ENCODE data around the gene ALDH16A1.
A peak's percentile ranks its signal among the peaks of the same experiment; 100 is the strongest.

The ALDH16A1 gene

DNA sequence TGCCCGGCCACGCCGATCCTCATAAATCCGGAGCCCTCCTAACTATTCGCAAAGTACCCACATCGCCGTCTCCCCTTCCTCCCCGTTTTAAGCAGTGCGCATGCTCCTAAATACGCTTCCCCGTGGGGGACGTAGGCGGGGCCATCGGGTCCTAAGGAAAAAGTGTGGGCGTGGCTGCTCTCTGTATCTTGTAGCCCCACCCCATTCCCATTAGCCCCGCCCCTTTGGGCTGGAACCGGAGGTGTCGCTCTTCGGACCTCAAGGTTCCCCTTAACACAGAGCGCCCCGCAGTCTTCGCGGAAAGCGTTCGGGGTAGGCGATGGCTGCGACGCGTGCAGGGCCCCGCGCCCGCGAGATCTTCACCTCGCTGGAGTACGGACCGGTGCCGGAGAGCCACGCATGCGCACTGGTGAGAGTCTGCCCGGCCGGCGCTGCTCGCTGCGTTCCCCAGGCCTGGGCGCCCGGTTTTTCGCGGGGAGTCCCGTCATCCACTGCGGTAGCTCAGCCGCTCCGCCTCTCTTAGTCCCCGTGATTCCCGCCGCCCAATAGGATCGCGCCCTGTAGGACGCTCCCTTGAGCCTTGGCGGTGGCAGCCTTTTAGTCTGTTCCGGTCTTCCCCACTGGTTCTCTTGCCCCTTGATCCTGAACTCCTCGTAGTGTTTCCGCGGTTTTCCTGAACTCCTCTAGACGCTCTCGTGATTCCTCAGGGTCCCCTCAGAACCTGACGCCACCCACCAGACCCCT, at the start of gene ALDH16A1:
ALDH16A1 (plus strand) TSS at position 213 of the 744 bp plus-strand sequence; CDS start at position 320, 107 bp downstream.
- peak; percentile 99 for DNase-seq (ENCODE audit: low read depth, low spot score)

DNA sequence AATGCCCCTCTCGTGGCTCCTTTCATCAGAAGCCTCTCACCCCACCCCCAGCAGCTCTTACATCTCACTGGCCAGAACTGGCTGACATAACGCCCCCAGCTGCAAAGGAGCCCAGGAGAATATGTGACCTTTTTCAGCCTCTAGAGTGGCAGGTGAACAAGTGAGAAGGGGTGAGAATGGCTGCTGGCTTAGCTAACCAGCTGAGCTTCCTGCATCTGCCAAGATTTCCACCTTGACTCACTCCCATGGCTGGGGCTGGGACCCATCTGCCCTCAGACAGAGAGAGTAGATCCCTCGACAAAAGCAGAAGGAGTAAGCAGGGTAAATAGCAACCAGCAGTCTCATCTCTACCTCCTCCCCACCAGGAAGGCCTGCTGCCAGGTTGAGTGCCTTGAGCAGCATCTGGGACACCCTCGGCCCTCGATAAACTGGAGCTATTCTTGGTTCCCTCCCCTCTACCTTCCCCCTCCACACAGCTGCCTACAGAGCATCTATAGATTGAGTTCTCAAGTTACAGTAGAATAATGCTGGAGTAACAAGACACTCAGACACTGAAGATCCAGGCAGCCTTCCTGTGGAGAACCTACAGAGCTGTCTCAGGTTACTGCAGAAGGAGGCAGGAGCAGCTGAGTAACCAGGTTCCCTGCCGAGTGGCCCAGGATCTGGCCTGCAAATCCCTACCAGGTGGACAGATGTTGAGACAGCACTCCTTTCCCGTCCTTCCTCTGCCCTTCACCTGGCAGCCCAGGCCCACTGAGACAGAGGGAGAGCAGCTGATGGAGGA, 49.4 kb upstream of the ALDH16A1 start:
- no peak for DNase-seq (ENCODE audit: low read depth, low spot score)

DNA sequence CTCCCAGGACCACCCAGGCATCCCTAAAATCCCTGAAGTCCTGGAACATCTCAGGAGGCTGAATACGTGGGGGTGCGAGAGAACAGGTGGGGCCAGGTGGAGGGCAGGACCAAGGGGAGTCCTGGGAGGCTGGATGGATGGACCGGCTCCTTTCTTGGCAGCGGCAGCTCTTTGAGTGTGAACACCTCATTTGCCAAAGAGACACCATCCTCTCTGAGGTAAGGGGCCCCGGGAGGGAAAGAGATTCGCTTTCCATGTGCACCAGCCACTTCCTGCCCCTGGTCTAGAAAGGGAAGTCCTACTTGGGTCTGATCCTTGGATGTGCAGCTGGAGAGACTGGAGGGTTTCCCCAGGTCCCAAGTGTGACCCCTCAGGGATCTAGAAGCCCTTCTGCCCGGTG, 45.9 kb upstream of the ALDH16A1 start:
- DNase-seq (ENCODE audit: low read depth, low spot score) = no peak

DNA sequence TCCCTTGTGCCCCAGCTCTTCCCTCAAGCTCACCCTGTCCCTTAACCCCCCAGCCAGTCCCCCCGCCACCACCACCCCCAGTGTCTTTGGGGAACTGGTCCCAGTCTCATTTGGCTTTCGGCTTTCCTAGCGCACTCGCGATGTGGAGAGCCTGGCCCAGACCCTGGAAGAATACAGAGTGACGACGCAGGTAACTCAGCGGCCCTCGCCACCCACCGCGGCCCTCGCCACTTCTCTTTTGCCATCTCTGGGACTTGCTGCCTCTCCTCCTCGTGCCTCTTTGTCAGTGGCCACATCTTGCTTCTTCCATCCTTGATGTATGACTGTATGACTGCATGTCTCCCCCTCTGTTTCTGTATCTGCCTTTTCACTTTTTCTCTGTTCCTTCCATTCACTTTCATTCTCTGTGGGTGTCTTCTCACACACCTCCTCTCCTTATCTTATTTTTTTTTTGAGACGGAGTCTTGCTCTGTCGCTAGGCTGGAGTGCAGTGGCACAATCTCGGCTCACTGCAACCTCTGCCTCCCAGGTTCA, 45.5 kb upstream of the ALDH16A1 start:
- no peak for DNase-seq (ENCODE audit: low read depth, low spot score)

DNA sequence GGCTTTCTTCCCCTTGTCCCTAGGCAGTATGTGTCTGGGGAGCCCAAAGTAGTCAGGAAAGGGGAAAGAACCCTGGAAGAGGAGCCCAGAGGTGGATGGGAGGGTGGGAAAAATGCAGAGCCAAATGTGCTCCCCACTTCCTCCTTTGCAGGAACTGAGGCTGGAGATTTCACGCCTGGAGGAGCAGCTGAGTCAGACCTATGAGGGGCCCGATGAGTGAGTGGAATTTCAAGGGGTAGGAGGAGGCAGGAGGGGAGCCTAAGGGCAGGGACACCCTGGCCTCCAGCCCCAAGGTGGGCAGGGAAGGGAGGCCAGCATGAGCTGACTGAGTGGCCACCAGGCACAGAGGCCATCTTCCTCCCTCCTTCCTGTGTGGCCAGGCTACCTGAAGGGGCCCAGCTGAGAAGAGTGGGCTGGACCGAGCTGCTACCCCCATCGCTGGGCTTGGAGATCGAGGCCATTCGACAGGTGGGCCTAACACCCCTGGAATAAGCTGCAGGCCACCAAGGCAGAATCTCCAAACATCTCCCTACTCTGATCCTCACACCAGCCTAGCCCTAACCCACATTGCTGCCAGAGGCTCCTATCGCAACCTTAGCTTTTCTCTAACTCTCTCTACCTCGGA, 44.1 kb upstream of the ALDH16A1 start:
- no peak for DNase-seq (ENCODE audit: low read depth, low spot score)

DNA sequence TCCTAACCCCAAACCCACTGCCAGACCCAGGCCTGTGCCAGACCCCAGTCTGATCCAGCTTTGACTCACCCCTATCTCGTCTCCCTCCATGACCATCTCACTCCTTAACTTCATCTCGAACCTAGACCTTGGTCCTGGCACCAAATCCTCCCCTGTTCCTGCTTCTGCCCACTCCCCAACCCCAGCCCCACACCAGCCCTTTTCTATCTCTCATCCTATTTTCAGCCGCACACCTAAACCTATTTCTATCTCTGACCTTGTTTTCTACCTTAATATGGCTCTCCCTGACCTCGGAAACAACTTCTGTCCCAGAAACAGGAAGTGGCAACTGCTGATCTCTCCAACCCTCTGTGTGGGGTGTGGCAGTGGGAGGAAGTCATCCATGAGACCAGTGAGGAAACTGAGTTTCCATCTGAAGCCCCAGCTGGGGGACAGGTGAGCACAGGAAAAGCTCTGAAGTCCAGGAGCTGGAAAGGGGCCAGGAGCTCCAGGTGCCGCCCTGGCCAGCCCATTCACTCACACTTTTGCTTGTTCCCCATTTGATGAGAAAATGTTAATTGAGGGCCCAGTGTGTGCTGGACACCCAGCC, 43.5 kb upstream of the ALDH16A1 start:
- DNase-seq (ENCODE audit: low read depth, low spot score) = no peak

DNA sequence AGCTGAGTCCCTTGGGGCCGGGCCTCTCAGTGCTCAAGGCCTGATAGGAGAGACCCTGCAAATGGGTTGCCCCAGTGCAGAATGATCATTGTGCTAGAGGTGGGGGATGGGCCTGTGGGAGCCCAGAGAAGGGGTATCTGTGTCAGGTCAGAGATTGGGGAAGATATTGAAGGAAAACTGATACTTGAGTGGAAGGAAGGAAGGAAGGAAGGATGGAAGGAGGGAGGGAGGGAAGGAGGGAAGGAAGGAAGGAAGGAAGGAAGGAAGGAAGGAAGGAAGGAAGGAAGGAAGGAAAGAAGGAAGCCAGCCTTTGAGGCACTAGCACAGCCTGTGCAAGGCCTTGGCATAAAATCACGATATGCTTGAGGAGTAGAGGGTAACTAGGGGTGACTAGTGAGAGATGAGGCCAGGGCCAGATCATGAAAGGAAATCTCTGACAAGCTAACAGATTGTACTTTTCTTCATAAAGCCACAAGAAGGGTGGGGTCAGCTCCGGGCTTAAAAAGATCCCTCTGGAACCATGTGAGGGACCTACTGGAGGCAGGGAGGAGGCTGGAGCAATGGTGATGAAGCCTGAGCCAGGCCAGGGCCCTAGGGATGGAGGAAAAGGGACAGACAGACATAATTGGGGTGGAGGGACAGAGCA, 41.2 kb upstream of the ALDH16A1 start:
- no peak for DNase-seq (ENCODE audit: low read depth, low spot score)

DNA sequence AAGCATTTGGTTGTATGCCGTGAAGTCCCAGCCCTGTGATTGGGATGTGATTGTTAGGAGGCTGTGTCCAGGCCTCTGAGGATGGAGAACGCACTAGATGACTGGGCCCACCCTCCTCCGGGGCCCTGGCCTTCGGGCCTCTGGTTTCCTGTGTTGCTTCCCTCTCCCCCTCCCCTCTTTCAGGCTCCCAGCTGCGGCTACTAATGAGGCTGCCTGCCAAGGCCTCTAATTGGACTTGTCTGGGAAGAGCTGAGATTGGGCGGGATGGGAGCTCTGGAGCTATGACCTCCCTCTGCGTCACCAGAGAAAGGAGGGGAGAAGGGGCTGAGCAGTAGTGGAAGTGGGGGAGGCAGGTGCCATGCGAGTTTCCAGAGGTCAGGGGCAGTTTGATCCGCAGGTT, 39.7 kb upstream of the ALDH16A1 start:
- peak; percentile 40 for DNase-seq (ENCODE audit: low read depth, low spot score)

DNA sequence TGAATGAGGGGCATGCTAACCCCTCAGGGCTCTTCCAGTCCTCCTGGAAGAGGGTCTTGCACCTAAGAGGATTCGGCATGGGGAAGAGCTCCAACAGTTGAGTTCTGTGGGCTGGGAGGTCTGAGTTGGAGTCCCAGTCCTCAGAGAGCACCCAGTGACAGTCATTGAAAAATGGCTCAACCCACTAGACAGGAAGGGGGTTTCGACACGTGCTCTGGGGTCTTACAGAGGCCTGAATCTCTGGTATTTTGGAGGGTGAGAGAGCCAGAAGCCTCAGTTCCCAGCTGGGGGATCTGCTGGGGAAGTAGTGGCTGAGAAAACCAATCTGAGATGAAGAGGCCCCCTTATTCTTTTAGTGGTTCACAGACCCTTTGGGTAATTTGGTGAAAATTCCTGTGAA, 38.8 kb upstream of the ALDH16A1 start:
- DNase-seq (ENCODE audit: low read depth, low spot score) = no peak

DNA sequence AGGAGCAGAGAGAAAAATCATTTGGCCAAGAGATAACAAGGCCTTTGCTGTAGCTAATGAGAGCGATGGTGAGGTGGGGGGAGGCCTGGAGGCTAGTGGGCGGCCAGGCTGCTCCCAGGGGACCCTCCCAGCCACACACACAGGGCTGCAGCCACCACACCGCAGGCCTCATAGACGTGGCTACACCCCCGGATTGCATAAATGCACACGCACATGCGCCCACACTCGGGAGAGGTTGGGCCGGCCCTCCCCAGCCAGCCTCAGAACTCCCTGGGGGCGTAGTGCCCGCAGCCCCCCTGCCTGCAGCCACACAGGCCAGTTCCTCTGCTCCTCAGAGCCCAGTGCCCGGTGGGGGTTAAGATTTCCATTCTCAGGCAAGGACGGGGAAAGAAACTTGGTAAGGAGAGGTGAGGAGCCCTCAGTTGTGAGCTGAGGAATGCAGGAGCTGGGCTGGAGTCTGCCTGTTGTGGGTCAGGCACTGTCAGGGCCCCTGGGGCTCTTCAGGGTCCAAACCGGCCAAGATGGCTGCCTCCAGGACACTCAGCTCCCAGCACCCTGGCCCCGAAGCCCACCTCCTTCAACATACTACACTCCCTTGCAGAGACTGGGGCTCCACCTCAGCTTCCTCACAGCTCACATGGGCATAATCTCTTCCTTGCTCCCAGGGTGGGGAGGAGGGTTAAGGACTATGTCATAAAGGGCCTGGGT, 37.8 kb upstream of the ALDH16A1 start:
- DNase-seq (ENCODE audit: low read depth, low spot score) = no peak

DNA sequence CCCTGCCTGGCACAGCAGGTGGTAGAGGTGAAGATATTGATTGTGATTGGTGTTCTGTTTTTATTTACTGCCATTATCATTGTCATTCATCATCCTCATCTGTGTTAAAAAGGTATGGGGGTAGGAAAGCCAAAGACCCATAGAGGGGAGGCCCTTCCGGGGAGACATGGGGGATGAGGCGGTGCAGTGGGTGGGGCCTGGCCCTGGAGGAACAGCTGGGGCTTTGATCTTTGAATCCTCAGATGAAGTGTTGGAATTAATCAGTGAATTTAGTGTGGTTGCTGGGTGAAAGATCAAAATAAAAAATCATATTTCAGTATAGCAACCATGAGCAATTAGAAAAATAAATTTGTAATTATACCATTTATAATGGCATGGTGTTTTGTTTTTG, 37.2 kb upstream of the ALDH16A1 start:
- no peak for DNase-seq (ENCODE audit: low read depth, low spot score)

DNA sequence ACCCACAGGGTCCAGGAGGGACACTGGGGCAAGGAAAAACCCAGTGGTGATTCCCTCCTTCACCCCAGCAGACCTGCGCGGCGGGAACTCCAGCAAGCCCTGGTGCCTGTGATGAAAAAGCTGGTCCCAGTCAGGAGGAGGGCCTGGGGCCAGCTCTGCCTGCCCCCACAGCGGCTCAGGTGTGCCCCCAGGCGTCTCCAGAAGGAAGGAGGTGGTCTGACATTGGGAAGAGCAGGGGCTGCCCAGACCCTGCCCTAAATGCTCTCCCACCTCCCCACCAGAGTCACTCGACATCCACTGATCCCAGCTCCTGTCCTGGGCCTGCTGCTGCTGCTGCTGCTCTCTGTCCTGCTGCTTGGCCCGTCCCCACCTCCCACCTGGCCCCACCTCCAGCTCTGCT, 35.9 kb upstream of the ALDH16A1 start:
- DNase-seq (ENCODE audit: low read depth, low spot score) = no peak

DNA sequence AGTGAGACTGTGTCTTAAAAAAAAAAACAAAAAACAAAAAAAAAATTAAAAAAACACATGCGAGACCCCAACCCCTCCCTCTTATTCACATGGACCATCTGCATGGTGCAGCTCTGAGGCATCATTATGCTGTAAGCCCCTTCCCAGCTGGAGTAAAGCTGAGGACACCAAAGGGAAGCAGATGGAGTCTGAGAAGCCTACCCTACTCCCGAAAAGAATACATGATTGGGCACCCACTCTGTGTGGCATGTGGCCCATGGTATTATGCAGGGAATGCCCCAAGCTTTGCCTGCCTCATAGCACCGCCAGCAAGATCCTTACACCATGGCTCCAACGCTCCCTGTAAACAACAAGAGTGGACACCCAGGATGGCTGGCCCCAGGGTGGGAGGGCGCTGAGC, 34.5 kb upstream of the ALDH16A1 start:
- DNase-seq (ENCODE audit: low read depth, low spot score) = no peak

DNA sequence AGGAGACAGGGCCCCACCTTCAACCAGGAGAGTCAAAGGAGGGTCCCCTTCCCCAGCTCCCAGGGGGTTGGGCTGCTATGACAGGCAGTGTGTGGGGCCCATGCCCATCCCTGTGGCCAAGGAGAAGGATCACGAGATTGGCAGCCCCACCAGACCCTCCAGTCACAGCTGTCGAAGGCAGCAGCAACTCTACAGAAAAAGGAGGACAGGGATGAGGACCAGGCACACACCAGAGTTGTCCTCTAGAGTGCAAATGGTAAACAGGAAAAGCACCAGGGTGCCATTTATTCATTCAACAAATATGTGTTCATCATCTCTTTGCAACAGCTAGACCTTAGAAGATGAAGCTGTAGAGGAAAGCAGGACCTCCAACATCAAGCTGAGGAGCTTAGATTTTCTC, 33.9 kb upstream of the ALDH16A1 start:
- DNase-seq (ENCODE audit: low read depth, low spot score) = no peak

DNA sequence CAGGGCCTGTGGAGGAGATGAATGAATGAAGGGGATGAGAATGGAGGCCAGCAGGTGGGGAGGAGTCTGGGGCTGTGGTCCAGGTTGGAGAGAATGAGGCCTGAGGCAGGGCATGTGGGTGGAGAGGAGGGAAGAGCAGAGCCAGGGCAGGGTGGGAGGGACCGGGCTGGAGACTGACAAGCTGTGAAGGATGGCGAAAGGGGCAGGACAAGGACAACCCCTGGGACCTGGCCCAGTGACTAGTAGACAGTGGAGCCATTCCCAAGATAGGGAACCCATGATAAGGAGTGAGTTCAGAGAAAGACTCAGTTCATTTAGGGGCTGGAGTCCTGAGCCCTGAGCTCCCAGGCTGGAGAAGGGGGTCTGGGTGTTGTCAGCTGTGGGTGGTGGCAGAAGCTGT, 32.8 kb upstream of the ALDH16A1 start:
- DNase-seq (ENCODE audit: low read depth, low spot score) = no peak

DNA sequence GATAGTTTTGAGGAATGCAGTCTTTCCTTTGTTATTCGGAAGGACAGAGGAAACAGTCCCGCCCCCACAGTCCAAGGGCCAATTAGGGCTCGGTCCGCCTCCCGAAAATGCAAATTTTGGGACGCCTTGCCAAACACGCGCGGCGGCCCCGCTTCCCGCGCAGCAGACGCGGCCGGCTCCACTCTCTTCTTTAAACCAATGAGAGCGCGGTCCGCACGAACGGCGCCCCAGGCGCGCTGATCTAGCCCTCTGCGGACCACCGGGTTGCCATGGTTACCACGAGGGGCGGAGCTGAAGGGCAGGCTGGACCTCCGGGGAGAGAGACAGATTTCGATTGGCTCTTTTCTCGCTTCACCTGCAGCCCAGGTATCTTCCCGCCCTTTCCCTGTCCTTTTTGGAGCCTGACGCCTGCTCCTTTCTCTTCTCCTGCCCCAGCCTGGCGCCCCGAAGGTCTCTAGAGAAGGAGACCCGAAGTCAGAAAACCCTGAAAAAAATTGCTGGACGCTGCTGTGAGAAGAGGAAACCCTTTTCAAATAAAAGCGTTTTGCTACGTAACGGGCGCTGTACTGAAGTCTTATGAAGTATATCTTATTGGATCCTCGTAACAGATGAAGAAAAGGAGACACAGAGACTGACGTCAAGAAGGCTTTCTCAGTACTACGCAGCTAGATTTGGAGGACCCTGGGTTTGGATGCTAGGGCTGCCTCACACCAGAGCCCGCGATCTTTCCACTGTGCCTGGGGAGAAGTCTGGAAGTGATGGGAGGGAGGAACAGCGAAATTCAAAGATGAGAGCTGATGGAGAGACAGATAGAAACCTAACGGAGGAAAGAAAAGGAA, 31.8 kb upstream of the ALDH16A1 start:
- peak; percentile 76 for DNase-seq (ENCODE audit: low read depth, low spot score)

DNA sequence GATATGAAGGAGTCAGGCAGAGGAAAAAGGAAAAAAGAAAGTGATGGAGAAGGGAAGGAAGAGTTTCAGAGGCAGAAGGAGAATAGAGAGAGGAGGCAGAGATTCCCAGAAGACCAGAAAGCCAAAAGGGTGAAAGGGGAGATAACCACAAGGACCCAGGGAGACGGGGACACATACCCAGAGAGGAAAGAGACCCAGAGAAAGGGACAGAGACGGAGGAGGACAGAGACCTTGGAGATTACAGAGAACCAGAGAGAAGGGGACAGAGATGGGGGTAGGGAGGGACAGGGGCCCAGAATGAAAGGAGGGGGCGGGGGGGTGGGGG, 31.2 kb upstream of the ALDH16A1 start:
- DNase-seq (ENCODE audit: low read depth, low spot score) = no peak

DNA sequence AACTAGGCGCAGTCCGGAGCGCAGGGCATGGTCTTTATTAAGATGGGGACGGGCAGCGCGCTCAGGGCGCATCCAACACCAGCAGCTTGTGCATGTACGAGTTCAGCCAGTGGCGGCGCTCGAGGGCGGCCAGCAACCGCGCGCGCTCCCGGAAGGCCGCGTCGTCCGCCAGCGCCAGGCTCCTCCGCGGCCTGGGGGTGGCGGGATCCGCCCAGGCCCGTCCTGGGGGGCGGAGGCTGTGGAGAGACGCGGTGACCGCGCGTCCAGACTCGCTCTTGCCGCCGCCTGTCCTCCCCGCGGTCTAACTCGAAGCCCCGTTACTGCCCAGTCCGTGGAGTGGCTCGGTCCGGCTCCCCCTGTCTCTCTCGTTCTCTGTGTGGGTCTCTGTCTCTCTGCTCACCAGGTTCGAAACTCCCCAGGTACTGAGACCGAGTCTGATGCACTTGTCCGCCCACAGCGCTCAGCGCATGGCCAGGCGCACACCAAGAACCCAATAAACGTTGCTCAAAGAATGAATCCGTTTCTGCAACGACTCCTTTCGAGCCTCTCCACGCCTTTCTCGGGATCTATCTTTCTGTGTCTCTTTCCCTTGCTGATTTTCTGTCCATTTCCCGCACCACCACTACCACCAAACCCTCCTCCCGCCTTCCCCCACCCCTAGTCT, 30.5 kb upstream of the ALDH16A1 start:
- DNase-seq (ENCODE audit: low read depth, low spot score) = peak; percentile 49

Measured in astrocyte of the hippocampus (primary cell).